Sigmoid colon (tissue), 4 donors: ENCODE results near the gene CSNK2A1.

Experiments used
- CTCF ChIP-seq, 4 experiments: fragments of 450-650 bp in 3 of 4; fragments of 200-600 bp in 1 of 4; IDR thresholded peaks; one replicate each; pipeline ENCODE4 v1.5.1; 2016 to 2019; ENCODE audit warnings: antibody characterized with exemption in 4 of 4, mild to moderate bottlenecking in 3 of 4, moderate library complexity in 2 of 4
- EP300 ChIP-seq, 4 donors: sonication (generic); formaldehyde crosslinking; IDR thresholded peaks; one replicate each; pipeline ENCODE4 v1.6.1; 2017; ENCODE audit warnings: antibody characterized with exemption in 4 of 4
- POLR2A ChIP-seq, 2 donors: fragments of 450-650 bp; IDR thresholded peaks; one replicate each; pipeline ENCODE4 v1.6.1; 2016; ENCODE audit warnings: antibody characterized with exemption in 2 of 2, mild to moderate bottlenecking in 2 of 2, moderate library complexity in 2 of 2
- POLR2AphosphoS5 ChIP-seq, 4 donors: sonication (generic); formaldehyde crosslinking; IDR thresholded peaks; one replicate each; pipeline ENCODE4 v1.6.1; 2017; ENCODE audit warnings: antibody characterized with exemption in 4 of 4

GRCh38 chr20:533526-533925, 10.1 kb downstream of the CSNK2A1 start:
- TF ChIP-seq EP300 (IDR thresholded peaks at IDR 0.05) (no peak), CTCF (IDR thresholded peaks at IDR 0.05) (no peak), POLR2A (IDR thresholded peaks at IDR 0.05) (no peak), POLR2AphosphoS5 (IDR thresholded peaks at IDR 0.05) (no peak)
